Tibial nerve (tissue), 4 donors: ENCODE measurements around the gene PCSK7.

Experiments used
- CTCF ChIP-seq, 5 experiments: fragments of 200-600 bp in 3 of 5; fragments of 450-650 bp in 2 of 5; sonication (generic) in 3 of 5; IDR thresholded peaks; one replicate each; pipeline ENCODE4 v1.5.1; 2016 to 2019; ENCODE audit warnings: antibody characterized with exemption in 5 of 5, mild to moderate bottlenecking in 3 of 5, moderate library complexity in 2 of 5
- EP300 ChIP-seq, 2 donors: sonication (generic); formaldehyde crosslinking; IDR thresholded peaks; one replicate each; pipeline ENCODE4 v1.6.1; 2017; ENCODE audit warnings: antibody characterized with exemption in 2 of 2, mild to moderate bottlenecking in 1 of 2

- TF ChIP-seq CTCF (IDR thresholded peaks at IDR 0.05) (no peak), EP300 (IDR thresholded peaks at IDR 0.05) (no peak)
Measured at GRCh38 chr11:117171007-117171403, 60.9 kb downstream of the PCSK7 start.
